Endothelial cell of umbilical vein (primary cell): ENCODE data around the gene IBTK.

Experiments
- CTCF ChIP-seq, 2 donors: IDR thresholded peaks; 1 replicate in 1 of 2; 2 replicates in 1 of 2; pipeline ENCODE4 v1.5.1; 2011; ENCODE audit warnings: low read length in 2 of 2, mild to moderate bottlenecking in 2 of 2, moderate library complexity in 2 of 2, control low read depth in 1 of 2, inconsistent platforms in 1 of 2, low read depth in 1 of 2; ENCODE audit not compliant: insufficient read depth in 1 of 2; ENCODE audit errors: extremely low read depth in 1 of 2
- EZH2 ChIP-seq: IDR thresholded peaks from 2 replicates; pipeline ENCODE4 v1.6.1; 2012; ENCODE audit warnings: borderline replicate concordance, low read depth, mild to moderate bottlenecking, moderate library complexity, low read length, inconsistent platforms; ENCODE audit not compliant: severe bottlenecking
- FOS ChIP-seq: IDR thresholded peaks from 2 replicates; pipeline ENCODE4 v1.6.1; 2011; ENCODE audit warnings: mild to moderate bottlenecking, low read length, moderate library complexity, borderline replicate concordance; ENCODE audit not compliant: insufficient read depth
- JUN ChIP-seq: IDR thresholded peaks from 2 replicates; pipeline ENCODE4 v1.6.1; 2011; ENCODE audit warnings: borderline replicate concordance, low read depth; ENCODE audit not compliant: insufficient read length, insufficient read depth
- MAX ChIP-seq: IDR thresholded peaks from 2 replicates; pipeline ENCODE4 v1.6.1; 2011; ENCODE audit not compliant: insufficient read depth, insufficient read length
- POLR2A ChIP-seq: IDR thresholded peaks from 2 replicates; pipeline ENCODE4 v1.6.1; 2012; ENCODE audit warnings: low read depth, mild to moderate bottlenecking, control low read depth, low read length
- POLR2AphosphoS5 ChIP-seq: IDR thresholded peaks from 2 replicates; pipeline ENCODE4 v1.6.1; 2012; ENCODE audit warnings: low read depth, mild to moderate bottlenecking, control low read depth, low read length, moderate library complexity; ENCODE audit not compliant: insufficient read depth

- TF ChIP-seq CTCF (IDR thresholded peaks at IDR 0.05; ENCODE audit: extremely low read depth in 1 of 2, insufficient read depth in 1 of 2, low read depth in 1 of 2, low read length in 2 of 2) (no peak), JUN (no peak), POLR2A (no peak), EZH2 (no peak), POLR2AphosphoS5 (no peak), FOS (no peak), MAX (no peak)
These were observed 68.8 kb downstream of the IBTK start for GRCh38 chr6:82178759-82179112.
